GM18909 (cell line): Measurements from ENCODE around the gene C9orf43.

ENCODE experiments used
- ATAC-seq: cut with Tn5 transposase; IDR thresholded peaks from one replicate; pipeline ENCODE4 v1.9.1; 2021; ENCODE audit warnings: mild to moderate bottlenecking; ENCODE audit not compliant: unreplicated experiment, poor library complexity

The C9orf43 gene

DNA sequence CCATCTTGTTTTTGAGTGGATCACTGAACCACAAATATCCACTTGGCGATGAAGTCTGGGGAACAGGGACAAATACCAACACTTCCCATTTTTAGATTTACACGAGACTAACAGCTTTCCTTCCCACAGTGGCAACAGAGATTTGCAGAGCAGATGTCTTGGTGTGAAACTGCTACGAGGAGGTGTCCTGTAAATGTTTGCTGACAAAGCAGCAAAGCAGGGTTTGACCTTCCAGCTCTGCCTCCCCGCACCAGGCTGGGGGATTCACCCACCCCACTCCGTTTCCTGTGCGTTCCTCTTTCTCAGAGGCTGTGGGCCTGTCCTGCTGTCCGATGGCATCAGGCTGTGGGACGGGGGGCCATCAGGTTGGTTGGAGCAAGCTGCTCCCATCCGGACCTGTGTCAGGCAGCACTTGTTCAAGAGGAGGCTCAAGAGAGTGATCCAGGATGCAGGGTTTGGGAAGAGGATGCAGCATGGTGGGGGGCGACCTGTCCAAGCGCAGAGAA lies 52.3 kb downstream of the C9orf43 start:
- no peak for ATAC-seq

DNA sequence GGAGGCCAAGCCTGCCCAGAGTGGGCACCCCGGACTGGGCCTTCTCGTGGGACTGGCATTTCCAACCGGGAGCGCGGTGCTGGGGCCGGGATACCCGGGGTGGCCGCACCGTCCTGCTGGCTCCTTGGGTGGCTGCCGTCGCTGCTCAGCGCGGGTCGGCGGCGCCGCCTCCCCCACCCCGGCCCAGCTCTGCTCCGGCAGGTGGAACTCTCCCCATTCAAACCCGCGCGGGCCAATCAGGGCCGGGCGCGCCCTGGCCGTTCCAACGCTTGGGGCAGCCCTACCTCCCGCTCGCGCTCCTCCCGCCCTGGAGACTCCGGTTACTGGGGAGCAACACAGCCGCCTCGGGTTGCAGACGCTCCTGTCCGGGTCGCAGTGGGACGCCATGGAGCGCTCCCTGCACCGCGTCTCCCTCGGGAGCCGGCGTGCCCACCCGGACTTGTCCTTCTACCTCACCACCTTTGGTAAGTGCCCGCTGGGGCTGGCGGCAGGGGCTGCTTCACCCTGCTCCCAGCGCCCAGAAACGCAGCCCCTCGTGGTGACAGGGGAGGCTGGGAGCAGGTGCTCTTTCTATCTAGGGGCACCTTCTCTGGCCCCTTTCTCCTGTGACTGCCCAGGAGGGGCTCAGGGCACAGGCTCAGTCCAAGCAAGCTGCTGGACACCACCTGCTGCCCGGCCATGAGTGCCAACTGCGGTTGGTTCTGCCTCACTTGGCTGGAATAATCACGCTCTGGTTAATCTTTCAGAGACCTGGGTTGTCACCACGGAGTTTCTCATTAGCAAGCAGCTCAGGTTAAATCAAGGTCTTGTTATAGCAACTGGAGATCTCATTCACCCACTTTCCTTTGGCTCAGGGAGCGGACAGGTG lies 53.1 kb downstream of the C9orf43 start, which contains the start of gene RGS3:
Gene RGS3, plus strand, starts transcription at position 310 of the 868 bp plus-strand sequence. Its CDS starts 76 bp downstream, at position 386.
- ATAC-seq = no peak

DNA sequence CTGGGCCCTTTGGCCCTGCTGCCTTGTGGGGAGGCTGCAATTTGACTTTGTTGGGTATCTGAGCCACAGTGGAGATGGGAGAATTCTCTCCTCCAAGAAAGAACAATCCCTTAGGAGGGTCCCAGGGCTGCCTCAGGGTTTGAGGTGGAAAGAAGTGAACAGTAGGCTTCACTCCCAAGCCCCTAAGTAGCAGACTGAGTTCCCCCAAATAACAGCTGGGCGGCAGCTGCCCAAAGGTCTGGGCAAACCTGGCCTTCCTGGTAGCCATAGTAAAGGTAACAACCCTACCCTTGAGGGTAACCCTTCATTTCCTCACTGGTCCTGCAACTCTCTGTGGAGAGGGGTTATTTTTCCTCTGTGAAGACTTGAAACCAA lies 53.7 kb downstream of the C9orf43 start:
- ATAC-seq = no peak

DNA sequence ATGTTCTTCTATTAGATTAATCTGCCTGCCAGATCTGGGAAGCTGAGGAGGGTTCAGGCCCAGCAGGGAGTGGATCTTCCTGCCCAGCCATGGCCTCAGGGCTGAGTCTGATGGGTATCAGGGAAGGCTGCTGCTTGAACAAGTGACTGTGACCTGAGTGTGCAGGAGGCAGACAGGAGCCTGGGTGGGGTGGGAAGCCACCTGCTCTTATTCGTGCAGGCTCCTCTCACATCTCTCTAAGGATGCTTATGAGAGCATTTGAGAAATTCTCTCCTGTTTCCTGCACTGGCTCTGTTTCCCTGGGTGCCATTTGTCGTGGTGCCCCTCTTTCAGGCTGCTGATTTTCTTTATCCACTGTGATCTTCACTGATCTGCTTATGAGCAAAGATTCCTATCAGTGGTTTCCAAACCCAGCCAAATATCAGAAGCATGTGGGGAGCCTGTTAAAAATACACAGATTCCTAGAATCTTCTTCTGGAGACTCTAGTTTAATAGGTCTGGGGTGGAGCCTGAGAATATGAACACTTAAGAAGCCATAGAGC lies 55.1 kb downstream of the C9orf43 start:
- no peak for ATAC-seq

DNA sequence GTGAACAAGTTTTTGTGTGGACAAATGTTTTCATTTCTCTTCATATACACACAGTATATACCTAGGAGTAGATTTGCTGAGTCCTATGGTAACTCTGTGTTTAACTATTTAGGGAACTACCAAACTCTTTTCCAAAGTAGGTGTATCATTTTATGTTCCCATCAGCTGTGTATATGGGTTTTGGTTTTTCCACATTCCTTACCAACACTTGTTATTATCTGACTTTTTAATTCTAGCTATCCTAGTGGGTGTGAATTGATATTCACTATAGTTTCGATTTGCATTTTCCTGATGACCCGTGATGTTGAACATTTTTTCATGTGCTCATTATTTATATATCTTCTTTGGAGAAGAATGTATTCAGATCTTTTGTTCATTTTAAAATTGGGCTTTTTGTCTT lies 56.6 kb downstream of the C9orf43 start:
- ATAC-seq = no peak

DNA sequence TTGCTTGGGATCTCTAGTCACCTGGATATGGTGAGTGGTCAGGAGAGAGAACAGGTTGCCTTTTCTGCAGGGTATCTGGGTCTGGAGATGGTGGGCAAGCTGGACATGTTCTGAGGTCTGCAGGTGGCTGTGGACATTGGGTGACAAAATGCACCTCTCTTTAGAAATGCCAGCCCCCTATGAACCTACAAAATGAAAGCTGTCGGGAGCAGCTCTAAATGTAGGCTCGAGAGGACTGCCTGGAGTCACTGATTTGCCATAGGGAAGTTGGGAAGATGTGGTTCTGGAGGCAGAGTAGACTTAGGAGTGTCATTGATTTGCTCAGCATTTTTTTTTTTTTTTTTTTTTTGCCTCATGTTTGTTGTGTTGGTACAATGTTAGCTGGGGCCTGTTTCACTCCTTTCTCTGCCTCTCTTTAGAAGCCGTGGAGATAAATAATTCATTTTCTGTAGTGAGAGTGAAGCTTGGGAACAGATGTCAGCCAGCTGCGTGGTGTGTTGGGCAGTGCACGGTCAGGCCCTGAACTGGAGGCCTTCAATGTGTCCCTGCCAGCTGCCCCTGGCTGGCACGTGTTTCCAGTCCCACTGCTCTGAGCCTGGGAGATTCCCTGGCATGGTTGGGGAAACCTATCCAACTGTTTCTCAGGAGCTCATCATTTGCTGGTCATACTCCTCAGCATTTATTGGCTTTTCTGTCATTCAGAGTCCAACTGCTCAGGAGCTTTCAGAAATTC lies 58.3 kb downstream of the C9orf43 start:
- no peak for ATAC-seq

DNA sequence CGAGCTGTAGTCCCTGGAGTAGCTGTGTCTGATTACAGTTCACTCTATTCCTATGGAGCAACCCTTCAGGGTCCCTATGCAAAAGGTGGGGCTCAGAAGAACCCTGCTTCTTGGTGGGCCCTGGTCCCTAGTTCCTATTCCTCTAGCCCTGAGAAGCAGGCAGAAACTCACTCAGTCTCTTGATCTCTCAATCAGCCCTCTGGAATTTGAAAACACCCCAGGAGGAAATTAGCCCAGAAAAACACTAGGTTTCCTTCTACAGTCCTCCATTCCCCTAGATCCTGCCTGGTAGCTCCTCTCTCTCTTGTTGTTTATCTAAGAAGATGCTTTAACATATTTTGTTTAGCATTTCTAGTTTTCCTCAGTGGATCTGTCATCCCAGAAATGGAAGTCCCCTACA lies 60.6 kb downstream of the C9orf43 start:
- ATAC-seq = no peak

DNA sequence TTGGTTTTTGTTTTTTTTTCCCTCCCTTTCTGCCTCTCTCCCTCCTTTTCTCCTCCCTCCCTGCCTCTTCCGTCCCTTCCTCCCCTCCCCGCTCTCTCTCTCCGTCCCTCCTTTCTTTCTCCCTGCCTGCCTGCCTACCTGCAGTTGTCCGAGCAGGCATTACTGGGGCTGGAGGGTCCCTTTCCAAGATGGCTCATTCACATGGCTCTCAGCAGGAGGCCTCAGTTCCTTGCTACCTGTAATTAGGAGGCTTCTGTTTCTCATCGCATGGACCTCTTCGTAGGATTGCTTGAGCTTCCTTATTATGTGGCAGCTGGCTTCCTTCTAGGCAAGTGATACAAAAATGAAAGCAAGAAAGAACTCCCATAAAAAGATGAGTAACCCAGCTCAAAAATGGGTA lies 61.0 kb downstream of the C9orf43 start:
- ATAC-seq = no peak

DNA sequence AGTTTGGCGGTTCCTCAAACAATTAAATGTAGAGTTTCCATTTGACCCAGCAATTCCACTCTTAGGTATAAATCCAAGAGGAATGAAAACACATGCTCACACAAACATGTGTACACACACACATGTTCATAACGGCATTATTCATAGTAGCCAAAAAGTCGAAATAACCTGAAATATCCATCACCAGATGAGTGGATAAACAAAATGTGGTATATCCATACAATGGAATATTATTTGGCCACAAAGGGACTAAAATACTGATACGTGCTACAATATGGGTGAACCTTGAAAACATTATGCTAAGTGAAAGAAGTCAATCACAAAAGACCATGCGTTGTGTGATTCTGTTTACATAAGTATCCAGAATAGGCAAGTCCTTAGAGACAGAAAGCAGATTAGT lies 61.7 kb downstream of the C9orf43 start:
- no peak for ATAC-seq

DNA sequence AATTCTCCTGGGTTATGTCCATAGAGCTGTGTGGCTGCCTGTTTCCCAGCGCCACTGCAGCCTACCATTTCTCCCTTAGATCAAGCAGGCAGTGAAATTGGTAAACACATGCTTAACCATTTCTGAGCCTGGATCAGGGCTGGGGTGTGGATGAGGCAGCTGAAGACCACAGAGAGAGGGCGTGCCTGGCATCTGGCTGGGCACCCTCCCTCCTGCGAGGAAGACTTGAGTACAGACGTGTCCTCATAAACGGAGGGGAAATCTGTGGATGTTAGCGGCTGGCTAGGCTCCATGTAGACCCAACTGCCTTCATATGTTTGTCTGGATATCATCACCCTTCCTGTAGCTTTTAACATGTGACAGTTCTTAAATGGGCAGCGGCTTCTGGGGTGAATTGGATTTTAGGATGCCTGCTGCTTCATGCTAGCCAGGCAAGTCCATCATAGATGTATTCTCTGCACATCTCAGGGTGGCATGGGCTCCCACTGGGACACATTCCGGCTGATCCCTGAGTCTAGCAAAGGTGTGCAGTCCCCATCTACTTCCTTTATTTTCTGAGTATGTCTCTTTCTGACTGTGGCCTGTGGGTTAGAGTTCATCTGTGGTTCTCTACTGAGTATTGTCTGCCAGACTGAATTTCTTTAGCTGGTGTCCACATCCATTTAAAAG lies 63.9 kb downstream of the C9orf43 start:
- ATAC-seq = no peak

DNA sequence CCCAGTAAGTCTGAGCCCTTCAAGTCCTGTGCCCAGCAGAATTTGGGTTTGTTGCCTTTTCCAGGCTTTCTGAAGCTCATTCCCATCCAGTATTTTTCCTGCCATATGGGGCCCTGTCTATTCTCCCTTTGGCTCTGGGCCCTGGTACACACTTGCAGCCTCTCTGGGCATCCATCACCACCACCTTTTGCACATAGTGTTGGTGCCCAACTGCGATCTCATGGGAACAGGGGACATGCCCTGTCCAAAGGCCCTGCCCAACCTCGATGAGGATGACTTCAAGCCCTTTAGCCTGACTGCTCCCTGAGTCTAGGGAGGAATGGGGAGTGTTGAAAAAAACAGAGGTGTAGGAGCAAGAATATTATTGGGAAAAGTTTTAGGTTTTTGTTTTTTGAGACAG lies 64.5 kb downstream of the C9orf43 start:
- ATAC-seq = no peak

DNA sequence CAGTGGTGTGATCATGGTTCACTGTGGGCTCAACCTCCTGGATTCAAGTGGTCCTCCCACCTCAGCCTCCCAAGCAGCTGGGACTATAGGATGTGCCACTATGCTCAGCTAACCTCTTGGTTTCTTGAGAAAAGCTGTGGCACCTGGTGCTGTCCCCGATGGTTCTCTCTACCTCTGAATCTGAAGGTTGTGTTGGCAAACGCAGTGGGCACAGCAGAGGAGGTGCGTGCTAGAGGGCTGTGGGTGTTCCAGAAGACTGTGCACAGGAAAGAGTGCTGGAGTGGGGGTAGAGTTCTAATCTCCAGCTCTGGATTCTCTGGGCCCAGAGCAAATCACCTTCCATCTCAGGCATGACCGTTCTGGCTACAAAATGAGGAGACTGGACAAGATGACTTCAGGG lies 65.4 kb downstream of the C9orf43 start:
- ATAC-seq = no peak

DNA sequence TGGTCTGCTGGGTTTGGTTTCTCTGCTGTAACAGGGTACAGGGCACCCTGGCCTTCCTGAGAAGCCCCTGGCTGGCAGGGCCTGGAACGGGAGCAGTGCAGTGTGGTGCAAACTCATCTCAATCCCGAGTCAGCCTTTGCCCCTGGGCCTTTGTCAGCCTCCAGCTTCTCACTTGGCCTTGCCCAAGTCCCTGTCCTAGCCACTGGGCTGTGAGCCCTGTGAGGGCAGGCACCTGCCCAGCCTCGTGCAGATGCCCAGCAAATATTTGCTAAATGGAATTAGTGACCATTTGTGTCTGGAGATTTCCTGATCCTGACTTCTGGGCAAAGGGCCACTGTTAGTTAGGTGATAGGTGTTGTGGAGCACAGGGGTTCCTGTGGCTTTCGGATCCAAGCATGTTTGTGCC lies 66.0 kb downstream of the C9orf43 start:
- no peak for ATAC-seq

DNA sequence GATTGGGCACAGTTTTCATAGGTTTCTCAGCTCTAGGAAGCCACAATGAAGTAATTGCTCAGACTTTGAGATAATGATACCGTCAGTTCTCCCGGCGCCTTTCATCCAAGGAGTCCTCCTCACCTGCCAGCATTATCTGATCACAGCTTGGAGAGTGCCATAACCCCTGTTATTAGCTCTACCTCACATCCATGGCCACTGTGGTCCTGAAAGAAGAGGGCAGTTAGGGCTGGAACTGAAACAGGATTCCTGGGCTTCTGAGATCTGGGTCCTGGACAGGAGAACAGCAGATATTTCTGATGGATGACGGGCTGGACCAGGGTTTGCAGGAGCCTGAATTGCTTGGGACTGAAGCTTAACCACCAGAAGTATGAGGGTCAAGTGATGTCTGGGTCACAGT lies 66.5 kb downstream of the C9orf43 start:
- no peak for ATAC-seq

DNA sequence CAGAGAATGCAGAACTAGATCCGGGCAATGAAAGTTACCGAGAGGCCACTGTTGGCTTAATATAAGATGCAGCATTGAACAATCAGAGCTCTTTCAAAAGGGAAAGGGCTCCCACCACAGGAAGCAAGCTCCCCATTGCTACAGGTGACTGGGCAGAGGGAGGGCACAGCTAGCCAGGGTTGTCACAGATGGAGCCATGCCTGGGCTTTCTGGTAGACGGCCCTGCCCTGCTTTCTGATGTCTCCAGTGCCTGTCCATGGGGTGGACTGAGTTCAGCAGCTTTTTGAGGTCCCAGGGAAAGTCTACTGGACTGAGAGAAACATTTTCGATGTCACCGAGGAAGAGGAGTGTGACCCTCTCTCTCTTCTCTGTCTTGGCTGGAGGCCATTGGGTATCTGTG lies 67.1 kb downstream of the C9orf43 start:
- no peak for ATAC-seq

DNA sequence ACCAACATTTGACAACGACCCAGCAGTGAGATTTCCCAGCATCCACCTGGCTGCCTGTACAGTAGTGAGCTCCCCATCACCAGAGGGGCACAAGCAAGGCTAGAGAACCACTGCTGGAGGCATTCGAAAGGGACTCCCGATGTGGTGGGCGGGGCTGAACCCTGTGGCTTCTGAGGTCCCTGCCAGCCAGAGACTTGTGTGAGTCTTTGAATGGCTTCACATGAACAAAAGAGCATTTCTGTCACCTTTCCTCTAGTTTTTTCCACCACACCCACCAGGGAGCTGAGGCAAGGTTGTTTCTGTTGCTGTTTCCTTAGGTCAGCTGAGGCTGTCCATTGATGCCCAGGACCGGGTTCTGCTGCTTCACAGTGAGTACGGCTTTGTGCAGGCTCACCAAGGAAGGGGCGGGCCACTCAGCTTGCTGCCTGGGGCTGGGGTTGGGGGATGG lies 68.7 kb downstream of the C9orf43 start:
- ATAC-seq = no peak
